ENCODE data around the gene IL2RA.

GRCh38 chr10:6037422-6037821, 24.7 kb downstream of the IL2RA start:
- TF ChIP-seq SMAD1 (IDR thresholded peaks at IDR 0.05; ENCODE audit: low read depth, partially characterized antibody), result no peak
- no peak for TF ChIP-seq FOXK2 (IDR thresholded peaks at IDR 0.05)
- TF ChIP-seq, protein P1, sequence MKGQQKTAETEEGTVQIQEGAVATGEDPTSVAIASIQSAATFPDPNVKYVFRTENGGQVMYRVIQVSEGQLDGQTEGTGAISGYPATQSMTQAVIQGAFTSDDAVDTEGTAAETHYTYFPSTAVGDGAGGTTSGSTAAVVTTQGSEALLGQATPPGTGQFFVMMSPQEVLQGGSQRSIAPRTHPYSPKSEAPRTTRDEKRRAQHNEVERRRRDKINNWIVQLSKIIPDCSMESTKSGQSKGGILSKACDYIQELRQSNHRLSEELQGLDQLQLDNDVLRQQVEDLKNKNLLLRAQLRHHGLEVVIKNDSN (IDR thresholded peaks at IDR 0.05; ENCODE audit: borderline replicate concordance, extremely low read length, insufficient read depth, low read depth, low read length), result no peak
- TF ChIP-seq POLR2AphosphoS5 (IDR thresholded peaks at IDR 0.05; ENCODE audit: low read length), result no peak
- TF ChIP-seq BRCA1 (IDR thresholded peaks at IDR 0.05; ENCODE audit: low read depth, low read length), result no peak
